ENCODE results near the gene TNIK.

DNA sequence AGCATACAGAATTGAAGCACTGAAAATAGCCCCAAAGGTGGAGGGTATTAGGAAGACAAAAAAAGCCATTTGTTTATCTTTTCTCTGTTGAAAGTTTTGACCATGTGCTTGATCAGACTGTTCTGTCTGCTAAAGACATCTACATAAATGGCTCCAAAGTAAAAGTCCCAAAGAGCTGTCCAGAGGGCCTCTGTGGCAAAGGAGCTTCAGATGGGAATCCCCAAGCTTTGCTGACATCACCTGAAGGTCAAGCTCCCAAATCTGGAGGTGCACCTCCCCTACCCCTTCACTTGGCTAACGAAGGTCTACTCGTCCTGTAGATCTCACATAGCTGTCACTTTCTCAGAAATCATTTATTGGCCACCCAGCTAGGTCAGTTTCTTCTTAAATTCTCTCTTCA is 239.1 kb downstream of the TNIK start:
- TF ChIP-seq, protein P1, sequence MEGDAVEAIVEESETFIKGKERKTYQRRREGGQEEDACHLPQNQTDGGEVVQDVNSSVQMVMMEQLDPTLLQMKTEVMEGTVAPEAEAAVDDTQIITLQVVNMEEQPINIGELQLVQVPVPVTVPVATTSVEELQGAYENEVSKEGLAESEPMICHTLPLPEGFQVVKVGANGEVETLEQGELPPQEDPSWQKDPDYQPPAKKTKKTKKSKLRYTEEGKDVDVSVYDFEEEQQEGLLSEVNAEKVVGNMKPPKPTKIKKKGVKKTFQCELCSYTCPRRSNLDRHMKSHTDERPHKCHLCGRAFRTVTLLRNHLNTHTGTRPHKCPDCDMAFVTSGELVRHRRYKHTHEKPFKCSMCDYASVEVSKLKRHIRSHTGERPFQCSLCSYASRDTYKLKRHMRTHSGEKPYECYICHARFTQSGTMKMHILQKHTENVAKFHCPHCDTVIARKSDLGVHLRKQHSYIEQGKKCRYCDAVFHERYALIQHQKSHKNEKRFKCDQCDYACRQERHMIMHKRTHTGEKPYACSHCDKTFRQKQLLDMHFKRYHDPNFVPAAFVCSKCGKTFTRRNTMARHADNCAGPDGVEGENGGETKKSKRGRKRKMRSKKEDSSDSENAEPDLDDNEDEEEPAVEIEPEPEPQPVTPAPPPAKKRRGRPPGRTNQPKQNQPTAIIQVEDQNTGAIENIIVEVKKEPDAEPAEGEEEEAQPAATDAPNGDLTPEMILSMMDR (IDR thresholded peaks at IDR 0.05; ENCODE audit: poor library complexity, severe bottlenecking), result no peak
- TF ChIP-seq EZH2 (IDR thresholded peaks at IDR 0.05; ENCODE audit: borderline replicate concordance, insufficient read depth, low read length, poor library complexity, severe bottlenecking) (no peak), TAF1 (IDR thresholded peaks at IDR 0.05; ENCODE audit: low read depth) (no peak)
